K562 (cell line): ENCODE data around the gene KTI12. TPM values are rescaled to one million over a fixed set of nuclear protein-coding genes. Genes with fewer than 3 reads are reported as not detected.

Source experiments
- ATAC-seq: fragments of 200-7000 bp; cut with Tn5 transposase; 3 replicates; pipeline ENCODE4 v1.9.1; 2020; ENCODE audit warnings: moderate library complexity
- BruUV-seq: library from RNA; stranded (reverse); fragments of 400-500 nt; replicated peaks from 2 replicates; lab custom pipeline; 2021; lab: Mats Ljungman, UMichigan
- CTCF ChIA-PET: fragments of 300-600 bp; formaldehyde crosslinking; extraction: SDS; loops from one replicate; lab custom pipeline; 2021; ENCODE audit warnings: low intra/inter-chr PET ratio; lab: Yijun Ruan, JAX
- POLR2A ChIA-PET: fragments of 300-600, 350-650 bp; sonication (Branson Sonifier 250); formaldehyde crosslinking; extraction: SDS; loops from one replicate; lab custom pipeline; 2021; ENCODE audit warnings: antibody characterized with exemption, inconsistent platforms; lab: Yijun Ruan, JAX
- DNase-seq, 4 experiments: peaks; one replicate each; pipeline versions ENCODE4 v3.0.0 to v3.0.0-alpha.2; 2011 to 2018; ENCODE audit warnings: low spot score in 3 of 4, mixed read lengths in 3 of 4; ENCODE audit errors: extremely low read depth in 1 of 4
- FAIRE-seq: peaks from 2 replicates; lab custom pipeline; 2011; peaks lifted over from hg19 to GRCh38; lab: Jason Lieb, UNC
- H2AFZ ChIP-seq: 2 replicates; pipeline ENCODE4 v1.6.0; 2011; ENCODE audit warnings: low read depth, low read length, control low read depth, inconsistent platforms
- H3K27ac ChIP-seq: fragments of 200-600 bp; 3 replicates; pipeline ENCODE4 v1.8.0; 2011; ENCODE audit warnings: low read depth, mild to moderate bottlenecking, control low read depth, inconsistent platforms, low read length, moderate library complexity, mixed read lengths; ENCODE audit errors: extremely low read depth
- H3K27me3 ChIP-seq, 2 experiments: fragments of 300-600 bp in 1 of 2; 2 replicates in 1 of 2; 3 replicates in 1 of 2; pipeline versions ENCODE4 v1.6.0 to v1.8.0; 2011; ENCODE audit warnings: inconsistent platforms in 2 of 2, low read length in 2 of 2, mild to moderate bottlenecking in 1 of 2, mixed read lengths in 1 of 2, moderate library complexity in 1 of 2; ENCODE audit not compliant: control insufficient read depth in 2 of 2, insufficient read depth in 2 of 2
- H3K36me3 ChIP-seq: fragments of 300-600 bp; 3 replicates; pipeline ENCODE4 v1.8.0; 2011; ENCODE audit warnings: mild to moderate bottlenecking, low read length, inconsistent platforms; ENCODE audit not compliant: control insufficient read depth, insufficient read depth
- H3K4me1 ChIP-seq, 2 experiments: fragments of 200-600 bp in 1 of 2; replicated peaks in 1 of 2; 2 replicates in 1 of 2; 3 replicates in 1 of 2; pipeline versions ENCODE4 v1.5.1 to v1.8.0; 2011; ENCODE audit warnings: inconsistent platforms in 2 of 2, low read length in 2 of 2, mild to moderate bottlenecking in 1 of 2, mixed read lengths in 1 of 2, moderate library complexity in 1 of 2; ENCODE audit not compliant: control insufficient read depth in 2 of 2, insufficient read depth in 2 of 2
- H3K4me2 ChIP-seq: 2 replicates; pipeline ENCODE4 v1.6.1; 2011; ENCODE audit warnings: low read length, control low read depth, inconsistent platforms, mixed read lengths; ENCODE audit not compliant: insufficient read depth
- H3K4me3 ChIP-seq: fragments of 200-600 bp; sonication (generic), shearing (Covaris generic); 2 replicates; pipeline ENCODE4 v1.5.1; 2016; ENCODE audit warnings: control low read depth, inconsistent platforms
- H3K79me2 ChIP-seq: fragments of 200-600 bp; 3 replicates; pipeline ENCODE4 v1.8.0; 2011; ENCODE audit warnings: low read length, inconsistent platforms; ENCODE audit not compliant: control insufficient read depth, insufficient read depth
- H3K9ac ChIP-seq, 2 experiments: 2 replicates each; pipeline versions ENCODE4 v1.6.0 to v1.6.1; 2011; ENCODE audit warnings: low read depth in 2 of 2, low read length in 2 of 2, control low read depth in 1 of 2, inconsistent platforms in 1 of 2, mild to moderate bottlenecking in 1 of 2, mixed read lengths in 1 of 2; ENCODE audit not compliant: insufficient read depth in 1 of 2
- H3K9me1 ChIP-seq: one replicate; pipeline ENCODE4 v1.6.0; 2011; ENCODE audit warnings: inconsistent platforms, mild to moderate bottlenecking, low read length, moderate library complexity; ENCODE audit not compliant: control insufficient read depth, insufficient read depth
- H3K9me3 ChIP-seq: replicated peaks from 2 replicates; pipeline ENCODE4 v1.5.1; 2011; ENCODE audit warnings: low read depth, low read length, inconsistent platforms; ENCODE audit not compliant: control insufficient read depth, insufficient read depth
- H4K20me1 ChIP-seq: replicated peaks from 2 replicates; pipeline ENCODE4 v1.6.1; 2011; ENCODE audit warnings: low read length, inconsistent platforms, mixed read lengths; ENCODE audit not compliant: control insufficient read depth, insufficient read depth
- BRCA1 ChIP-seq, 2 experiments: fragments of 450-650 bp in 1 of 2; sonication (generic) in 1 of 2; formaldehyde crosslinking in 1 of 2; IDR thresholded peaks; 2 replicates each; pipeline versions ENCODE4 v1.5.0 to v1.6.1; 2017 to 2020; ENCODE audit warnings: mild to moderate bottlenecking in 1 of 2, missing genetic modification reagents in 1 of 2
- CEBPB ChIP-seq: fragments of 450-650 bp; IDR thresholded peaks from 2 replicates; pipeline ENCODE4 v1.6.1; 2016; ENCODE audit warnings: missing genetic modification characterization, missing compliant biosample characterization
- CEBPG ChIP-seq, 3 experiments: fragments of 200-800 bp in 1 of 3; sonication (Bioruptor generic) in 1 of 3; sonication (generic) in 1 of 3; formaldehyde crosslinking in 1 of 3; IDR thresholded peaks in 2 of 3; conservative IDR thresholded peaks in 1 of 3; 2 replicates each; pipeline versions ENCODE4 v1.6.1 to v1.8.0; 2016 to 2022; ENCODE audit warnings: missing compliant biosample characterization in 2 of 3, missing genetic modification characterization in 2 of 3, mild to moderate bottlenecking in 1 of 3, missing genetic modification reagents in 1 of 3
- IRF9 ChIP-seq: fragments of 450-650 bp; IDR thresholded peaks from 2 replicates; pipeline ENCODE4 v1.6.1; 2016; ENCODE audit warnings: missing biosample characterization, missing genetic modification characterization
- POU5F1 ChIP-seq: fragments of 150-350 bp; IDR thresholded peaks from 2 replicates; pipeline ENCODE4 v1.6.1; 2014; ENCODE audit warnings: borderline replicate concordance, low read length, low read depth, mild to moderate bottlenecking; ENCODE audit not compliant: partially characterized antibody
- SAP30 ChIP-seq: fragments of 200-600 bp; sonication (generic); IDR thresholded peaks from 2 replicates; pipeline ENCODE4 v1.6.1; 2012; ENCODE audit warnings: borderline replicate concordance, low read depth, mild to moderate bottlenecking, moderate library complexity, low read length, control low read depth, inconsistent platforms; ENCODE audit not compliant: insufficient read depth, poor library complexity, severe bottlenecking
- VEZF1 ChIP-seq: fragments of 200-800 bp; sonication (Bioruptor generic); IDR thresholded peaks from 2 replicates; pipeline ENCODE4 v1.6.1; 2017; ENCODE audit warnings: missing genetic modification characterization, missing compliant biosample characterization
- WGBS: fragments of 100-300 bp; shearing (Covaris generic); methylation state at CpG from one replicate; pipeline ENCODE4 v1.1.6; 2016; ENCODE audit warnings: low coverage, mixed read lengths; ENCODE audit not compliant: insufficient coverage; ENCODE audit errors: missing lambda C conversion rate; 5-methylcytosine and 5-hydroxymethylcytosine counted together
- in situ Hi-C: fragments of 300-500 bp; cut with MboI; formaldehyde crosslinking; loops from 4 replicates; pipeline ENCODE4 v1.15.0; 2018; ENCODE audit warnings: inconsistent platforms, mixed read lengths
- intact Hi-C: fragments of 100-400 bp; cut with micrococcal nuclease; formaldehyde crosslinking; loops from 2 replicates; pipeline ENCODE4 v1.14.2; 2022
- polyA plus RNA-seq, 8 experiments: library from polyadenylated mRNA; depleted of rRNA in 4 of 8; stranded (reverse) in 5 of 8; unstranded in 3 of 8; fragments of >200 nt; fragmentation: Nextera tagmentation in 2 of 8; fragmentation: Illumina TruSeq in 1 of 8; extraction: Ambion mirVana in 2 of 8; extraction: Trizol in 1 of 8; gene quantifications; 2 replicates each; pipeline versions ENCODE4 v1.2.1 to v1.2.3, GENCODE V29; 2011 to 2014; ENCODE audit warnings: inconsistent platforms in 1 of 8, missing spikeins in 1 of 8
- total RNA-seq, 7 experiments: library from RNA; depleted of rRNA in 6 of 7; stranded (reverse); fragments of >200 nt in 6 of 7; fragmentation: Illumina TruSeq in 2 of 7; extraction: Trizol in 2 of 7; gene quantifications; 2 replicates each; pipeline versions ENCODE4 v1.2.1 to v1.2.3, GENCODE V29; 2011 to 2021; ENCODE audit warnings: low replicate concordance in 1 of 7

Gene KTI12
- total and polyA plus RNA-seq, 9 of the 15 experiments (the other 6 are each of a cell fraction or from before 2014, with no cell fraction given), result 3.1 to 22.8 (median 11.6) TPM

GRCh38 chr1:52037909-52038308 lies 4.3 kb upstream of the KTI12 start:
- Histone ChIP-seq H4K20me1 (0 out of 2 replicates have a peak, but pooled peaks cover under 1% of the 10 kb centered on the region), H3K4me3 (no peak overlapping the region), H2AFZ (no peak overlapping the region), H3K27me3 (no peaks in the 10 kb centered on the region), H3K36me3 (peaks cover 29% of the 10 kb centered on the region; the same call in 2 of the 3 replicates), H3K27ac (no peak overlapping the region), H3K79me2 (peaks cover 11% of the 10 kb centered on the region), H3K9me1 (no peaks in the 10 kb centered on the region), H3K4me2 (no peak overlapping the region), H3K4me1 (peaks cover 0 to 6% of the 10 kb centered on the region in 2 experiments; a peak in 4 of 5 replicates), H3K9ac (no peak overlapping the region), H3K9me3 (no peaks in the 10 kb centered on the region)
- TF ChIP-seq SAP30 (no peak), CEBPB (tag) (0 out of 2 replicates have a peak, but pooled peaks have one; percentile 49)
- WGBS, result 28% methylated on average over 1 of the region's 1 CpG
- intact Hi-C loops (no loop called here), in situ Hi-C loops (no loop called here)
- CTCF ChIA-PET, result no interaction called here
- POLR2A ChIA-PET, result interaction anchor here (0.6 to 1.8 kb wide), 3 partner anchors 8 to 1116 kb away, joined by 4 read pairs; no protein-coding TSS in a partner anchor
- ATAC-seq, result no peak
- DNase-seq, result no peak
- no peak for FAIRE-seq
- BruUV-seq, result no TSS peak

- Histone ChIP-seq H3K27ac (no peak overlapping the region), H3K4me1 (peaks cover under 1 to 9% of the 10 kb centered on the region in 2 experiments; a peak in 4 of 5 replicates), H3K9me1 (no peaks in the 10 kb centered on the region), H4K20me1 (peaks cover 5% of the 10 kb centered on the region), H3K9me3 (no peaks in the 10 kb centered on the region), H2AFZ (no peak overlapping the region), H3K4me2 (no peak overlapping the region), H3K27me3 (no peaks in the 10 kb centered on the region), H3K36me3 (peaks cover 32% of the 10 kb centered on the region; the same call in 2 of the 3 replicates), H3K9ac (no peak overlapping the region), H3K79me2 (peaks cover 16% of the 10 kb centered on the region), H3K4me3 (no peak overlapping the region)
- DNase-seq, result peak in 1 of 4 experiments; percentile 11
- FAIRE-seq, result no peak
- 0 out of 2 replicates have a peak, but pooled peaks have one; percentile 28 for TF ChIP-seq IRF9
- TF ChIP-seq POU5F1, result no peak
- peak; percentile 96 for TF ChIP-seq CEBPB (tag)
- no peak for TF ChIP-seq VEZF1 (CRISPR knock-in tag)
- peak; percentile 69 for TF ChIP-seq CEBPG (CRISPR knock-in tag; IDR thresholded peaks at IDR 0.05)
- TF ChIP-seq CEBPG (tag; conservative IDR thresholded peaks at IDR 0.05 in 1 of 2, IDR thresholded peaks at IDR 0.05 in 1 of 2), result peak; percentile 77 to 91
- TF ChIP-seq BRCA1 (IDR thresholded peaks at IDR 0.05), result no peak
- TF ChIP-seq BRCA1 (CRISPR knock-in tag; IDR thresholded peaks at IDR 0.05), result no peak
- in situ Hi-C loops (no loop called here), intact Hi-C loops (no loop called here)
- no peak for ATAC-seq
- WGBS, result 68% methylated on average over 5 of the region's 5 CpGs
- BruUV-seq, result no TSS peak
- CTCF ChIA-PET, result no interaction called here
- POLR2A ChIA-PET, result interaction anchor here (0.6 to 1.8 kb wide), 6 partner anchors 8 to 1116 kb away, joined by 3 to 5 read pairs (median 4); no protein-coding TSS in a partner anchor
Observed at GRCh38 chr1:52037402-52037814, 3.8 kb upstream of the KTI12 start.
